ENCODE results near the gene PHB1. TPM values are rescaled to one million over a fixed set of nuclear protein-coding genes. Genes with fewer than 3 reads are reported as not detected.

The PHB1 gene
- polyA plus RNA-seq, 4 donors: 235 to 261 (median 240) TPM

DNA sequence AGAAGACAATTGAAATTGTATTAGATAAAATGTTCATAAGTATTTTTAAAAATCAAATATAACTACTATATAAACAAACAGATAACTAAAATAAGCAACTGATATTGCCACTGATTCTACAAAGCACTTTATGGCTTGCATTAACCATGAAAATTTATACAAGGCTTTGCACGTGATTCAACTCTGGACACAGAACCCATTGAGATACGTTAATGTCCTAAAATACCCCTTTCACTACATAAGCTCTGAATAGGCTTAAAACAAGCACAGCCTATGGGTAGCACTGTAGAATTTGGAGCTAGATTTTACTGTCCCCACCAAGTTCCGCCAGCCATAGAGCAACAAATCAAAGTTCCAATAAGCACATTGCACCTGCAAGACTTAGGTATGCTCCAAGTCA is 57.2 kb downstream of the PHB1 start:
- DNase-seq (ENCODE audit: low read depth in 4 of 4, low spot score in 3 of 4): no peak

DNA sequence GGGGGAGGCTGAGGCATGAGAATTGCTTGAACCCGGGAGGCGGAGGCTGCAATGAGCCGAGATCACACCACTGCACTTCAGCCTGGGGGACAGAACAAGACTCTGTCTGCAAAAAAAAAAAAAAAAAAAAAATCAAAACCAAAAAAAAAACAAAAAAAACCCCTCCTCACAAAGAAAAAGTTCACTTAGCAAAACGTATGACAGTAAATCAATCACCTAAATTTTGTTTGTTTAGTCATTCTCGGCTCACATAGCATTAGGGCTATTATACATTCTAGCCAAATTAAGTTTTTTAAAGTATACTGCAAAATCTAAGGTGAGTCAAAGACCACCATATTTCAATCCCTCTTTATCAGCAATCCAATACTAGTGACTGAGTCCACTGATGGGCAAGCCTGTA is 58.4 kb downstream of the PHB1 start:
- DNase-seq (ENCODE audit: low read depth in 4 of 4, low spot score in 3 of 4): no peak

Other genes starting within 250 kb of the PHB1 start
- 1 to 10 TPM; 1.8 to 2.8 (median 1.8) TPM for gene GNGT2, start 204.3 kb downstream of the PHB1 start, polyA plus RNA-seq (ENCODE audit: insufficient read length in 4 of 4)
- gene ABI3, start 204.2 kb downstream of the PHB1 start, polyA plus RNA-seq (ENCODE audit: insufficient read length in 4 of 4): 1 to 10 TPM; 5.1 to 6.5 (median 6.5) TPM
- gene PHOSPHO1, start 184.1 kb downstream of the PHB1 start, polyA plus RNA-seq (ENCODE audit: insufficient read length in 4 of 4): 1 to 10 TPM in 3 of 4 donors, under 1 TPM in 1; 1.00 to 2.9 (median 2.1) TPM
- gene ZNF652, start 52.6 kb downstream of the PHB1 start, polyA plus RNA-seq (ENCODE audit: insufficient read length in 4 of 4): 10 to 100 TPM; 23.0 to 35.4 (median 28.1) TPM
- gene NGFR, start 80.4 kb upstream of the PHB1 start, polyA plus RNA-seq (ENCODE audit: insufficient read length in 4 of 4): 1 to 10 TPM; 5.7 to 9.0 (median 6.2) TPM
- 1 to 10 TPM; 1.1 to 1.5 (median 1.3) TPM for gene NXPH3, start 161.0 kb upstream of the PHB1 start, polyA plus RNA-seq (ENCODE audit: insufficient read length in 4 of 4)

All from right renal pelvis (tissue), 4 donors.